Activated B cell treated with CpG ODN at 0.5 μM for 24 hours (primary cell): Measurements from ENCODE around the gene RNF214. TPM values are rescaled to one million over a fixed set of nuclear protein-coding genes. Genes with fewer than 3 reads are reported as not detected.

Source experiments
- ATAC-seq: fragments of 200-7000 bp; cut with Tn5 transposase; one replicate; pipeline ENCODE4 v1.10.0; 2021; ENCODE audit warnings: low read depth, mild to moderate bottlenecking, moderate library complexity
- CTCF ChIA-PET: fragments of 350-600 bp; sonication (Branson Sonifier 250); formaldehyde crosslinking; loops from one replicate; lab custom pipeline; 2021; ENCODE audit warnings: antibody characterized with exemption; lab: Charles Lee
- POLR2A ChIA-PET: fragments of 350-600 bp; sonication (Branson Sonifier 250); formaldehyde crosslinking; loops from one replicate; lab custom pipeline; 2021; ENCODE audit warnings: antibody characterized with exemption; lab: Charles Lee
- DNase-seq: peaks from one replicate; pipeline ENCODE4 v3.0.0; 2022
- H3K27ac Mint-ChIP-seq: one replicate; pipeline ENCODE4 v1.8.0; 2020; ENCODE audit warnings: mixed read lengths
- H3K27me3 Mint-ChIP-seq: one replicate; pipeline ENCODE4 v1.8.0; 2021; ENCODE audit warnings: mixed read lengths
- H3K36me3 Mint-ChIP-seq: one replicate; pipeline ENCODE4 v1.8.0; 2021; ENCODE audit warnings: low read depth, mixed read lengths
- H3K4me1 Mint-ChIP-seq: one replicate; pipeline ENCODE4 v1.8.0; 2021; ENCODE audit warnings: mixed read lengths
- H3K4me3 Mint-ChIP-seq: one replicate; pipeline ENCODE4 v1.8.0; 2020; ENCODE audit warnings: mild to moderate bottlenecking, mixed read lengths
- H3K9me3 Mint-ChIP-seq: one replicate; pipeline ENCODE4 v1.8.0; 2020; ENCODE audit warnings: mixed read lengths
- CTCF ChIP-seq: fragments of 200-600 bp; IDR thresholded peaks from one replicate; pipeline ENCODE4 v1.8.0; 2022; ENCODE audit warnings: antibody characterized with exemption, mild to moderate bottlenecking
- intact Hi-C: fragments of 100-400 bp; cut with micrococcal nuclease; formaldehyde crosslinking; loops from one replicate; pipeline ENCODE4 v1.15.1; 2024
- total RNA-seq: library from RNA; stranded (reverse); gene quantifications from 2 replicates; pipeline ENCODE4 v1.2.3, GENCODE V29; 2022

Gene RNF214
- total RNA-seq, 1 donor from 2014 or later = 18.7 TPM

- intact Hi-C loops = no loop called here
- ChIA-PET CTCF (no interaction called here), POLR2A (no interaction called here)
- ATAC-seq = no peak
- DNase-seq = no peak
- Mint-ChIP-seq H3K4me1 (no peaks in the 10 kb centered on the region), H3K27ac (no peak overlapping the region), H3K4me3 (no peak overlapping the region), H3K9me3 (no peaks in the 10 kb centered on the region), H3K27me3 (peaks cover 4% of the 10 kb centered on the region), H3K36me3 (no peaks in the 10 kb centered on the region)
- no peak for TF ChIP-seq CTCF
These were observed 67.1 kb downstream of the RNF214 start for GRCh38 chr11:117299351-117300282.

GRCh38 chr11:117300283-117300663 lies 67.8 kb downstream of the RNF214 start:
- H3K36me3 Mint-ChIP-seq = no peaks in the 10 kb centered on the region
- ChIA-PET POLR2A (no interaction called here), CTCF (no interaction called here)
- no peaks in the 10 kb centered on the region for H3K9me3 Mint-ChIP-seq
- peaks cover 4% of the 10 kb centered on the region for H3K27me3 Mint-ChIP-seq
- ATAC-seq (no peak), DNase-seq (no peak)
- H3K4me1 Mint-ChIP-seq = no peaks in the 10 kb centered on the region
- intact Hi-C loops = no loop called here
- no peak for TF ChIP-seq CTCF
- no peak overlapping the region for H3K4me3 Mint-ChIP-seq
- H3K27ac Mint-ChIP-seq = no peak overlapping the region

GRCh38 chr11:117300773-117301172 lies 68.3 kb downstream of the RNF214 start:
- Mint-ChIP-seq H3K27ac (no peak overlapping the region), H3K27me3 (peaks cover 4% of the 10 kb centered on the region), H3K9me3 (no peaks in the 10 kb centered on the region), H3K36me3 (no peaks in the 10 kb centered on the region), H3K4me1 (no peaks in the 10 kb centered on the region), H3K4me3 (no peak overlapping the region)
- no peak for TF ChIP-seq CTCF
- DNase-seq (no peak), ATAC-seq (no peak)
- ChIA-PET POLR2A (no interaction called here), CTCF (no interaction called here)
- intact Hi-C loops = no loop called here

GRCh38 chr11:117302228-117302627 lies 69.8 kb downstream of the RNF214 start:
- CTCF ChIA-PET = no interaction called here
- POLR2A ChIA-PET = no interaction called here

More at GRCh38 chr11:117302228-117302627, 69.8 kb downstream of the RNF214 start:
- H3K9me3 Mint-ChIP-seq = no peaks in the 10 kb centered on the region
- no peaks in the 10 kb centered on the region for H3K36me3 Mint-ChIP-seq
- H3K4me1 Mint-ChIP-seq = no peaks in the 10 kb centered on the region
- peaks cover 4% of the 10 kb centered on the region for H3K27me3 Mint-ChIP-seq
- DNase-seq (no peak), ATAC-seq (no peak)
- no peak for TF ChIP-seq CTCF
- intact Hi-C loops = no loop called here
- no peak overlapping the region for H3K4me3 Mint-ChIP-seq
- no peak overlapping the region for H3K27ac Mint-ChIP-seq
